NCI-H510A (cell line): Measurements from ENCODE around the gene IFIT3.
"Not testable (repeated sequence)": the region's sequence is repeated elsewhere in the genome, so short reads cannot be mapped to it uniquely, and the experiment has no call there.

ENCODE experiments used
- DNase-seq: peaks from one replicate; lab custom pipeline; 2025; lab: John Stamatoyannopoulos, UW

The IFIT3 gene

DNA sequence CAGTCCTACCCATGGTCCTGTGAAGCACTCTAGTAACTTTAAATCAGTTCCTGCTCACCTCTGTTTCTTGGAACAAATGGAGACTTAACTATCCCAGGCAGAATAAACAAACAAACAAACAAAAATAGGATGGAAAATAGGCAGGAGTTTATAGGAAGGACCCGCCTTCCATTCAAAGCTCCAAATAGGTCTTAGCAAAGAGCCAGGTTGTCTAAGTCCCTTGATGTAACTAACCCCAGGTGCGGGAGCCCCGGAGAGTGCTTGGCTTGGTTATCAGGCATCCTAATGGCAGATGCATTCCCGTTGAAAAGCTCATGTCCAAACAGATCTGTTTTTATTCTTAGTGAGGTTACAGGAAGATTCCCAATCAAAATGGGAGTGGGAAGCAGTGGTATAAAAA is 23.8 kb upstream of the IFIT3 start:
- DNase-seq = no peak

DNA sequence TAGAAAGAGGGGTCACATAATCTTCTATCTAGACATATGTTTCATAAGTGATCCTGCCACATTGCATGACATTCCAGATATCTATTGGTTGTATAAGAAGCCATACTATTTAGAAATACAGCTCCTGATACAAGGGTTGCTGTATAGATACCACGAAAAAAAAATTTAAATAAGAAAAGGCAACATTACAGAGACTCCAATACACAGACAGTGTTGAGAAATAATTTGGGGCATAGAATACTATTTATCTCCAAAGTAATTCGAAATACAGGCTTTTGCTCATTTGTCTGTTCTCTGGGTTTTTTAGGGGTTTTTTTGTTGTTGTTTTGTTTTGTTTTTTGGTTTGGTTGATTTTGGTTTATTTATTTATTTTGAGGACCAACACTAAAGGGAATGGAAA is 23.4 kb upstream of the IFIT3 start:
- DNase-seq = no peak

DNA sequence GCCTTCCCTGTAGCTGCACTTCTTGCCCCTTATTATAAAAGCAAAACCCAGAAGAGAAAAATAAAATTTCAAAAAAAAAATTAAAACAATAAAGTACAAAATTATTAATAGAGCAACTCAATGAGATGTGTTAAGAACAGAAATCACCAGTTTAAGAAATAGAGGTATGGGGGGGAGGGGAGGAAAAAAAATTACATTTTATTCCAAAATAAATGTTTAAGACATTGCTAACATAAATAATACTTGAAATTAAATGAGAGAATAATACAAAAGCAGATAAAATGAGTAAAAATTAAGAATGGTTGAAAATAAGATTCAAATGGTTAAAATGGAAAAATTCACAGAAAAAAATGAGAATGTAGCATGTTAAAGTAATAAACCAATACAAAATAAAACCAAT is 22.9 kb upstream of the IFIT3 start:
- no peak for DNase-seq

DNA sequence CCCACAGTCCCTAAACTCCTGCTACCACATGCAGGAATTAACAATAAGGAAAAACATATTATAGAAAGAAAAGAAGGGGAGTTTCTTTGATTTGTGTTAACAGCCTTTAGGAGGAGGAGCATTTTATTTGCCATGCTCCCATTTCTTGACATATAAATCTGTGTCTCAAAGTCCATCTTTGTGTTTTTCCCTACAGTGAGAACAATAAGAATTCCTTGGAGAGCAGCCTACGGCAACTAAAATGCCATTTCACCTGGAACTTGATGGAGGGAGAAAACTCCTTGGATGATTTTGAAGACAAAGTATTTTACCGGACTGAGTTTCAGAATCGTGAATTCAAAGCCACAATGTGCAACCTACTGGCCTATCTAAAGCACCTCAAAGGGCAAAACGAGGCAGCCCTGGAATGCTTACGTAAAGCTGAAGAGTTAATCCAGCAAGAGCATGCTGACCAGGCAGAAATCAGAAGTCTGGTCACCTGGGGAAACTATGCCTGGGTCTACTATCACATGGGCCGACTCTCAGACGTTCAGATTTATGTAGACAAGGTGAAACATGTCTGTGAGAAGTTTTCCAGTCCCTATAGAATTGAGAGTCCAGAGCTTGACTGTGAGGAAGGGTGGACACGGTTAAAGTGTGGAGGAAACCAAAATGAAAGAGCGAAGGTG is 21.9 kb upstream of the IFIT3 start:
- DNase-seq = no peak

DNA sequence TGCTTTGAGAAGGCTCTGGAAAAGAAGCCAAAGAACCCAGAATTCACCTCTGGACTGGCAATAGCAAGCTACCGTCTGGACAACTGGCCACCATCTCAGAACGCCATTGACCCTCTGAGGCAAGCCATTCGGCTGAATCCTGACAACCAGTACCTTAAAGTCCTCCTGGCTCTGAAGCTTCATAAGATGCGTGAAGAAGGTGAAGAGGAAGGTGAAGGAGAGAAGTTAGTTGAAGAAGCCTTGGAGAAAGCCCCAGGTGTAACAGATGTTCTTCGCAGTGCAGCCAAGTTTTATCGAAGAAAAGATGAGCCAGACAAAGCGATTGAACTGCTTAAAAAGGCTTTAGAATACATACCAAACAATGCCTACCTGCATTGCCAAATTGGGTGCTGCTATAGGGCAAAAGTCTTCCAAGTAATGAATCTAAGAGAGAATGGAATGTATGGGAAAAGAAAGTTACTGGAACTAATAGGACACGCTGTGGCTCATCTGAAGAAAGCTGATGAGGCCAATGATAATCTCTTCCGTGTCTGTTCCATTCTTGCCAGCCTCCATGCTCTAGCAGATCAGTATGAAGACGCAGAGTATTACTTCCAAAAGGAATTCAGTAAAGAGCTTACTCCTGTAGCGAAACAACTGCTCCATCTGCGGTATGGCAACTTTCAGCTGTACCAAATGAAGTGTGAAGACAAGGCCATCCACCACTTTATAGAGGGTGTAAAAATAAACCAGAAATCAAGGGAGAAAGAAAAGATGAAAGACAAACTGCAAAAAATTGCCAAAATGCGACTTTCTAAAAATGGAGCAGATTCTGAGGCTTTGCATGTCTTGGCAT is 21.1 kb upstream of the IFIT3 start:
- no peak for DNase-seq

DNA sequence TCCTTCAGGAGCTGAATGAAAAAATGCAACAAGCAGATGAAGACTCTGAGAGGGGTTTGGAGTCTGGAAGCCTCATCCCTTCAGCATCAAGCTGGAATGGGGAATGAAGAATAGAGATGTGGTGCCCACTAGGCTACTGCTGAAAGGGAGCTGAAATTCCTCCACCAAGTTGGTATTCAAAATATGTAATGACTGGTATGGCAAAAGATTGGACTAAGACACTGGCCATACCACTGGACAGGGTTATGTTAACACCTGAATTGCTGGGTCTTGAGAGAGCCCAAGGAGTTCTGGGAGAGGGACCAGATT is 20.6 kb upstream of the IFIT3 start:
- no peak for DNase-seq

DNA sequence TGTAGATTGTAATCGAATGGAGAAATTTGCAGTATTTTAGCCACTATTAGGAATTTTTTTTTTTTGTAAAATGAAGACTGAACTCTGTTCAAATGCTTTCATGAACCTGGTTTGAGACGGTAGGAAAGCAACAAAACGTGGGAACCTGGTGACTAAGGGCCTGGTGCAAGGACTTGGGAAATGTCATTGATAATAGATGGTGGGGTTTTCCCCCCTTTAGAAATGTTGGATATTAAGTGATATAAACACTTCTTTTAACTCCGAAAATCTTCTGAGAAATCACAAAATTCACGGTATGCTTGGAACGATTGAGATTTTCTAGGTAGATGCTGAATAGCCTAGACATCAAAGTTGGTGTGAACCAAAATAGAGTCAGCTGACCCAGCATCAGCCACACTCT is 19.5 kb upstream of the IFIT3 start:
- DNase-seq = no peak

DNA sequence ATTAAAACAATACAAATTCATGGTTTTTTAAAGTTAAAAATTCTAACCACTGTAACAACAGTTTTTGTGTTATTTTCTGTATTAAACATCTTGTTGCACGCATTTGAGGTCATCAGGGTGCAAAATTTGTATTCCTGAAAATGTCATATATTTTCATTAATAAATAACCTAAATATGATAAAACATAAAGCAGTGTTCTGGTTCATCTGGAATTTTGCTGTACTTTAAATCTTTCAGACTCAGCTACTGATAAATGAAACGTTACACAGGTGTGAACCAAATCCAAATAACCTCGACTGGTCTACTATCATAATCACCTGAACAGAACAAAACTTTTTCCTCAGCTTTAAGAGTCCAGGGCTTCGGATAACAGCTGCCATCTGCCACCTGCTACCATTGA is 19.1 kb upstream of the IFIT3 start:
- no peak for DNase-seq

DNA sequence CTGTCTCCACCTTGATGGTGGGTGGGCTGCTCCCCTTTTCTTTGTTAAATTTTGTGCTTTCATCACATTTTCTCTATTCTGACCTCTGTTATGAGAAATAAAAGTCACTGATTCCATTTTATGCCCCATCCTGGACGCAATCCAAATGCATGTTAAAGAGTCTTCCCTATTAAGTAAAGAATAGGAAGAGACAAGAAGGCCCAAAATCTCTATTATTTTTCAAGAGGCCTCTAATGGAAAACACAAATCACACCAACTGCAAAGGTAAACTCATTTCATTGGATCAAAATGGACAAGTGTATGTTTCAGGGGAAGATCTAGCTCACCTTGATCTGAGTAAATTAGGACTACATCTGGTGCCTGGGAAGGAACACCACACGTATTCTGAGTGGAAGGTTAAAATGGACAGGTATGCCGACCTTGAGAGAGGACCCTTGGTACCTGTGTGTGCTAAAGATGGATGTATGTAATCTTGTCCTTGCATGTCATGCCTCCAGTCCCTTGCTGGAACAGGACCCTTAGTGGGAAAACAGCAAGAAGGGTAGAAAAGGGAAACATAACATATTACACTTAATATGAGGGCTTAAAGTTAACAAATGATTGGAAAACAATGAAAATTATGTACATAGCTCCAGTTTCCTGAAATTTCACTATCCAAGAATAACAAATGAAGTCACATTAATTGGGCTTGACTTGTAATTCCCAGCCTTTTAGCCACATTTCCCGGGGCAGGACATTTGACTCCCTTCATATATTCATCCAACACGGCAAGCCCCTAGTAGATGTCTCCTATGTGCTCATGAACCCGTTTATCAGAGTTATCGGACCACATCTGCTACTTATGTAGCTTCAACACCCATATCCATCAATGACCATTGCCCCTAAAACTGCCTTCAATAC is 18.4 kb upstream of the IFIT3 start:
- DNase-seq = no peak

DNA sequence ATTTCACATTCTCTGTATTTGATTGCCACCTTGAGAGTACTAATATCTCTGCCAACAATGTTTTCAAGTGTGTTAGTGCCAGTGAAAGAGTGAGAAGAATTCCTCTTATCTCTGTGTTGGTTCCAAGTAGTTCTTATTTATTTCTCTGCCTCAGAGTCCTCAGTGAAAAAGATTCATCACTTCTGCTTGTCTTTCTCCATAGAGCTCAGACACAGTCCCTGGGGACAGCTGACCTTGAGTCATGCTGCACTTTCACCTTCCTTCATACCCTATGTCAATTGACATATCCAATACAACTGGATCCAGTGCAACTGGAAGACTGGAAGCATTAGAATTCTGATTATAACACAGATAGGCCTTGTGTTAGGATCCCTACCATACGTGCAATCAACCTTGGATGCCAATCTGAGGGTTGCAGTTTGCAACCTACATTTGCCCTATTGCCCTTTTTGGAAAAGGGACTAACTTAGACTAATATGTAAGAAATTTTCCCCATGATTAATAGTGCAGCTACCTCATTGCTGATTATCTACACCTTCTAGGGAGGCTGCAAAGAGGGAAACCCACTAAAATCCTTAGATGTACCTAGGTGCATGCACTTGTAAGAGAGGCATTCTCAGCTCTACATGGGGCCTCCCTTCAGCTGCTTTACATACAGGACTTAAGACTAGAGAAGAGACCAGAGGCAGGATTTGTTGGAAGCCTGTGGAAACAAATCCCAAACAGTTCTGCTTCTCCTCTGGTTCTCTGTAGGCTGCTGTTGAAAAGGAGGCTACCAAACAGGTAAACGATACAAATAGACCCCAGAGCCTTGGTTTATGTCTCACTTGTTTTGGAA is 17.5 kb upstream of the IFIT3 start:
- no peak for DNase-seq

DNA sequence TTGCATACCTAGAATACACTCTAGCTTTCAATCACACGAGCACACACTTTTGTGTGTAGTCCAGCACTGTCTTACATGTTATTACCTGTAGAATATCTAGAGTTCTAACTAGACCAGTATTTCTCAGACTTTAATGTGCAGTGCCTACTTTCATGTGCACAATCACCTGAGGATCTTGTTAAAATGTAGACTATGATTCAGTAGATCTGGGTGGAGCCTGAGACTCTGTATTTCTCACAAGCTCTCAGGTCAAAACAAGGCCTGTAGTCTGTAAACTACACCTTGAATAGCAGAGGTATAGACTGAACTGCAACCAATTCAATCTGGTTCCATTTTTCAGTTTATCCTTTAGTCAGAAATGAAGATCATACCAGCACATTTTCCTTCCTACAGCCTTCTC is 14.8 kb upstream of the IFIT3 start:
- no peak for DNase-seq

DNA sequence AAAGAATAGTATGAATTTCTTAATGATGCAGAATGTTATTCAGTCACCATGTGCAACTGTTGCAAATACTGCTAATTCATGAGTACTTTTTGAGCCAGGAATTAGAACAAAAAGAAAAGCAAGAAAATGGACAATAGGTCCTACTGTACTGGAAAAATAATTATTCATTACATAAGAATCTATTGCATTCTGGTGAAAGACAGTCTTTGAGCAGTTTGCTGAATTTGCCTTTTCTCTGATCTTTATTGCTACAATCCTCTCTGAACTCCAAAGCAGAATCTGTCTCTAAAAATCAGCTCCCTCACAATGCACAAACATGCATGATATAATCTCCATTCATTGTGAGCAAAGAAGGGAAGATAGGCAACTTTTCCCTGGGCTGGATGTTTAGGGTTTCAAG is 13.1 kb upstream of the IFIT3 start:
- no peak for DNase-seq

DNA sequence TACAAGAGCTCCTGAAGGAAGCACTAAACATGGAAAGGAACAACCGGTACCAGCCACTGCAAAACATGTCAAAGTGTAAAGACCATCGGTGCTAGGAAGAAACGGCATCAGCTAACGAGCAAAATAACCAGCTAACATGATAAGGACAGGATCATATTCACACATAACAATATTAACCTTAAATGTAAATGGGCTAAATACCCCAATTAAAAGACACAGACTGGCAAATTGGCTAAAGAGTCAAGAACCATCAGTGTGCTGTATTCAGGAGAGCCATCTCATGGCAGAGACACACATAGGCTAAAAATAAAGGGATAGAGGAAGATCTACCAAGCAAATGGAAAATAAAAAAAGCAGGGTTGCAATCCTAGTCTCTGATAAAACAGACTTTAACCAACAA is 9.8 kb upstream of the IFIT3 start:
- DNase-seq = not testable (repeated sequence)

DNA sequence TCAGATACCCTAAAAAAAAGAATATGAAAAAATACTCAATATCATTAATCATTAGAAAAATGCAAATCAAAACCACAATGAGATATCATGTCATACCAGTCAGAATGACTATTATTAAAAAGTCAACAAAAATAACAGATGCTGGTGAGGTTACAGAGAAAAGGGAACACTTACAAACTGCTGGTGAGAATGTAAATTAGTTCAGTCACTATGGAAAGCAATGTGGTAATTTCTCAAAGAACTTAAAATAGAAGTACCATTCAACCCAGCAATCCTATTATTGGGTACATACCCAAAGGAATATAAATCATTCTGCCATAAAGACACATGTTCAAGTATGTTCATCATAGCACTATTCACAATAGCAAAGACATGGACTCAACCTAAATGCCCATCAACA is 2.7 kb upstream of the IFIT3 start:
- not testable (repeated sequence) for DNase-seq

DNA sequence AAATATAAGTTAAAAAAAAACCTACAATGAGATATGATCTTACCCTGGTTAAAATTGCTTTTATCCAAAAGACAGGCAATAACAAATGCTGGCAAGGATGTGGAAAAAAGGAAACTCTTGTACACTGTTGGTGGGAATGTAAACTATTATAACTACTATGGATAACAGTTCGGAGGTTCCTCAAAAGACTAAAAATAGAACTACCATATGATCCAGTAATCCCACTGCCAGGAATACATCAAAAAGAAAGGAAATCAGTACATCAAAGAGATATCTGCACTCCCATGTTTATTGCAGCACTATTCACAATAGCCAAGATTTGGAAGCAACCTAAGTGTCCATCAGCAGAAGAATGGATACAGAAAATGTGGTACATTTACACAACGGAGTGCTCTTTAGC is 1.9 kb upstream of the IFIT3 start:
- DNase-seq = not testable (repeated sequence)

DNA sequence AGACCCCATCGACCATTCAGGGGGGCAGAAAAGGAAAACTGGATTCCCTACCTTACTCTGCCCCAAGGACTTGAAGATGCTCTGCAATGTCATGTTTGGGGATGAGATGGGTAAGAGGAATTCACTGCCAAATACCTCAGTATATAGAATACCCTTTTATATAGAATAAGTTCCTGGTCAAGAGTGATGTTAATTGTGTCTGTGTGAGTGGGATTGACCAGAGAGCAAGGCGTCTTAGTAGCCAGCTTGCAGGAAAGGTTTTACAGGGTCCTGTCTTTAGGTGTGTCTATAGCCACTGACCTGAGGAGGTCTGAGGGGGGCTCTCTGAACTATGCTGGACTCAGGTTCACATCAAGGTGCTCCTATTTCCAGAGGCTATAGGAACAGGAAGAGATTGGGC is 1.4 kb downstream of the IFIT3 start:
- DNase-seq = no peak

DNA sequence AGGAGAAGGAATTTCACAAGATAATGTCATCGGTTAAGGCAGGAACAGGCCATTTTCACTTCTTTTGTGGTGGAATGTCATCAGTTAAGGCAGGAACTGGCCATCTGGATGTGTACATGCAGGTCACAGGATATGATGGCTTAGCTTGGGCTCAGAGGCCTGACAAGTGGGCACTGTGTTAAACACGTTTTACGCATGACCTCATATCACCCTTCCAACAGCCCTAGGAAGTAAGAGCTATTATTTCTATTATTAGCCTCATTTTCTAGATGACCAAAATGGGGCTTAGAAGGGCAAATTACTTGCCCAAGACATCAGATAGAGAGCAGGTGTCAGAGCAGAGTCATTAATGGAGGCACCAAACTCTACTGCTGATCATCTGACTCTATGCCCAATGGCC is 2.2 kb downstream of the IFIT3 start:
- DNase-seq = not testable (repeated sequence)

DNA sequence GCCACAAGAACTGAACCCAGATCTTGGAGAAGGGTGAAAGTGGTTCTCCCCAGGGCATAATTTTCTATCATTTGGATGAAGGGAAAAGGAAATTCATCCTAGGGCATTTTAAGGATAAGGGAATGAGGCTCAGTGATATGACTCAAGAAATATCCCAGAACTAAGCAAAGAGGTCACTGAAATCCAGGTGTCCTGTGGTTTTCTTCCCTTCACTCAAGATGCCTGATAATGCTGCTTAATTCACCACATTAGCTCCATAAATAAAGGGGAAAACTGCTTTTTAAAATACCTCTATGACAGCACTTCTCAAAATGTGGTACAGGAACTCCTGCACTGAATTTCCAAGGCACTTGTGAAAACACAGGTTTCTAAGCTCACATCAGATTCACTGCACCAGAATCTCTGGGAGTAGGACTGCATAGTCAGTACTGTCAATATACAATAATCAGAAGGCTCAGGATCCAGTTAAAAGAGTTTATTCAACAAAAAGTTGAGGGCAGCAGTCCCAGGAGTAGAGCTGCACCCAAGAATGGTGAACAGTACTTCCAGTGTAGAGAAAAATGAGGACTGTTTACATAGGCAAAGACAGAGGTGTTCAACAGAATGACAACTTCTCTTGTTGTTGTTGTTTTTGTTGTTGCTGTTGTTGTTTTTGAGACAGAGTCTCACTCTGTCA is 2.9 kb downstream of the IFIT3 start:
- DNase-seq = no peak

DNA sequence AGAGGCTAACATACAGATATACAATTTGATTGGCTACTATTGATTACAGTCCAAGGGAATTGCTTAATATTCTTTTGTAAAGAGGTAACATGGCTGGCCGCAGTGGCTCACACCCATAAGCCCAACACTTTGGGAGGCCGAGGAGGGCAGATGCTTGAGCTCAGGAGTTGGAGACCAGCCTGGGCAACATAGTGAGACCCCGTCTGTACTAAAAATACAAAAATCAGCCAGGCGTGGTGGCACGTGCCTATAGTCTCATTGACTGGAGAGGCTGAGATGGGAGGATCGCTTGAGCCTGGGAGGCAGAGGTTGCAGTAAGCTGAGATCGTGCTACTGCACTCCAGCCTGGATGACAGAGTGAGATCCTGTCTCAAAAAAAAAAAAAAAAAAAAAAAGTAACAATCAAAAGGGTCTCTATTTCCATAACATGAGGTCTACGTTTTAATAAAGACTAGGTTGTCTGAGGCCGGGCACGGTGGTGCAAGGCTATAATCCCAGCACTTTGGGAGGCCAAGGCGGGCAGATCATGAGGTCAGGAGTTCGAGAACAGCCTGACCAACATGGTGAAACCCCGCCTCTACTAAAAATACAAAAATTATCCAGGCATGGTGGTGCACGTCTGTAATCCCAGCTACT is 3.8 kb downstream of the IFIT3 start:
- not testable (repeated sequence) for DNase-seq

DNA sequence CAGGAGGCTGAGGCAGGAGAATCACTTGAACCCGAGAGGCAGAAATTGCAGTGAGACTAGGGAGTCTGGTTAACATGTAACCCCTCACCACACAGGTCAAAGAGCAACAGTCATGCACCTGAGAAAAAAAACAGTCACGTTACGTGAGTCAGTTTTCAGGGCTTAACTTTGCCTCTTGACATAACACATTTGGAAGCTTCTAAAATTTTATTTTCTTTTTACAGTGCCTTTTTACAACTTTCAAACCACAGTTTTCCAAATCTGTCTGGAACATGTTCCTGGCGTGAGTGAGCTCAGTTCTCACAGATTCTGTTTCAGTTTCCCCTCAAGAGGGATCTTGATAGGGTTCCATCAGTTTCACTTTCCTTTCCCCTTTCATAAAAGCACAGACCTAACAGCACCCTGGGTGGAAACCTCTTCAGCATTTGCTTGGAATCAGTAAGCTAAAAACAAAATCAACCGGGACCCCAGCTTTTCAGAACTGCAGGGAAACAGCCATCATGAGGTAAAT is 4.4 kb downstream of the IFIT3 start:
- DNase-seq = no peak

DNA sequence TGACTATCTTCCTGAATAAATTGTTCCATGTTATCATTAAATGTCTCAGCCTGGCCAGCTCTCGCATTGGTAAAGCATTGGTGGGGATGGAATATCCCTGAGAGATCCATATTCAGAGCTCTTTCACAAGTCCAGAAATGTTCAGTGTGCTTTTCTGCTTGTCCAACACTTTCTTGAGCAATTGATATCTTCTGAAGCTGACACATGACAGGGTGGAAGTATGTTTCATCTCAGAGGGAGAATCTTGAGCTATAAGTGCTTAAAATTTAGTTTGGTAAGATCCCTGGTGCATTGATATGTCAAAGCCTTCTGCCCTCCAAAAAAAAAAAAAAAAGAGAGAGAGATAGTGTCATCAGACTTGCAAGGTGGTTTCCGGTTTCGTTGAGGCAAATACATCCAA is 7.4 kb downstream of the IFIT3 start:
- DNase-seq = no peak
